Neural cell (in vitro differentiated cells): ENCODE data around the gene ZNF555. TPM values are rescaled to one million over a fixed set of nuclear protein-coding genes. Genes with fewer than 3 reads are reported as not detected.

Experiments
- H2AFZ ChIP-seq: fragments of 200-600, 300-800 bp; sonication (generic), shearing (Covaris generic); 2 replicates; pipeline ENCODE4 v1.6.0; 2014; ENCODE audit warnings: low read depth, mild to moderate bottlenecking, antibody characterized with exemption, low read length, moderate library complexity
- H3F3A ChIP-seq: fragments of 200-600 bp; shearing (Covaris generic); 2 replicates; pipeline ENCODE4 v1.6.1; 2016; ENCODE audit warnings: mild to moderate bottlenecking, moderate library complexity, mixed read lengths, antibody characterized with exemption, low read length; ENCODE audit not compliant: insufficient read depth, poor library complexity, severe bottlenecking
- H3K27ac ChIP-seq: fragments of 200-600, 300-800 bp; sonication (generic), shearing (Covaris generic); 2 replicates; pipeline ENCODE4 v1.5.1; 2014; ENCODE audit warnings: mild to moderate bottlenecking, low read length, moderate library complexity
- H3K27me3 ChIP-seq: fragments of 300-800, 200-600 bp; sonication (generic), shearing (Covaris generic); 2 replicates; pipeline ENCODE4 v1.6.0; 2014; ENCODE audit warnings: mild to moderate bottlenecking, low read depth, low read length, moderate library complexity; ENCODE audit not compliant: insufficient read depth
- H3K36me3 ChIP-seq: fragments of 300-800, 200-600 bp; sonication (generic), shearing (Covaris generic); 2 replicates; pipeline ENCODE4 v1.5.1; 2014; ENCODE audit warnings: mild to moderate bottlenecking, antibody characterized with exemption, low read length, moderate library complexity; ENCODE audit not compliant: insufficient read depth
- H3K4me2 ChIP-seq: fragments of 300-800, 200-600 bp; sonication (generic), shearing (Covaris generic); 2 replicates; pipeline ENCODE4 v1.6.0; 2014; ENCODE audit warnings: mild to moderate bottlenecking, low read length
- H3K4me3 ChIP-seq: fragments of 300-800, 200-600 bp; sonication (generic), shearing (Covaris generic); 2 replicates; pipeline ENCODE4 v1.5.1; 2014; ENCODE audit warnings: mild to moderate bottlenecking, low read length, moderate library complexity
- H3K79me2 ChIP-seq: fragments of 200-600 bp; shearing (Covaris generic); replicated peaks from 2 replicates; pipeline ENCODE4 v1.6.0; 2014; ENCODE audit warnings: mild to moderate bottlenecking, low read length, moderate library complexity; ENCODE audit not compliant: insufficient read depth
- H3K9ac ChIP-seq: fragments of 300-800, 200-600 bp; sonication (generic), shearing (Covaris generic); 2 replicates; pipeline ENCODE4 v1.6.1; 2016; ENCODE audit warnings: mild to moderate bottlenecking, low read length, mixed read lengths
- H3K9me2 ChIP-seq: fragments of 200-600 bp; shearing (Covaris generic); 2 replicates; pipeline ENCODE4 v1.6.1; 2016; ENCODE audit warnings: mild to moderate bottlenecking, low read length, mixed read lengths; ENCODE audit not compliant: insufficient read depth
- H3K9me3 ChIP-seq: fragments of 200-600, 300-800 bp; sonication (generic), shearing (Covaris generic); 2 replicates; pipeline ENCODE4 v1.6.1; 2016; ENCODE audit warnings: mild to moderate bottlenecking, mixed run types, low read length, moderate library complexity, mixed read lengths
- H4K20me1 ChIP-seq: fragments of 200-600 bp; shearing (Covaris generic); 2 replicates; pipeline ENCODE4 v1.6.1; 2016; ENCODE audit warnings: mild to moderate bottlenecking, mixed run types; ENCODE audit not compliant: insufficient read depth
- CTCF ChIP-seq: fragments of 450-650 bp; IDR thresholded peaks from 2 replicates; pipeline ENCODE4 v1.5.1; 2014; ENCODE audit warnings: antibody characterized with exemption, mild to moderate bottlenecking, moderate library complexity; ENCODE audit not compliant: poor library complexity, severe bottlenecking
- EP300 ChIP-seq: fragments of 450-650 bp; conservative IDR thresholded peaks from 2 replicates; pipeline ENCODE4 v1.6.1; 2014; ENCODE audit warnings: antibody characterized with exemption, mild to moderate bottlenecking, moderate library complexity; ENCODE audit not compliant: poor library complexity, severe bottlenecking
- EZH2 ChIP-seq: fragments of 200-600, 300-800 bp; shearing (Covaris generic), sonication (generic); IDR thresholded peaks from 2 replicates; pipeline ENCODE4 v1.6.1; 2014; ENCODE audit warnings: antibody characterized with exemption, low read length, borderline replicate concordance, mild to moderate bottlenecking; ENCODE audit not compliant: insufficient read depth, poor library complexity, severe bottlenecking
- MXI1 ChIP-seq: fragments of 450-650 bp; conservative IDR thresholded peaks from 2 replicates; pipeline ENCODE4 v1.6.1; 2014; ENCODE audit warnings: antibody characterized with exemption, mild to moderate bottlenecking; ENCODE audit not compliant: poor library complexity, severe bottlenecking
- POLR2AphosphoS5 ChIP-seq: IDR thresholded peaks from 2 replicates; pipeline ENCODE4 v1.6.1; 2012
- RAD21 ChIP-seq: fragments of 450-650 bp; conservative IDR thresholded peaks from 2 replicates; pipeline ENCODE4 v1.6.1; 2014; ENCODE audit warnings: antibody characterized with exemption, mild to moderate bottlenecking, moderate library complexity
- REST ChIP-seq: IDR thresholded peaks from 2 replicates; pipeline ENCODE4 v1.6.1; 2012; ENCODE audit warnings: borderline replicate concordance
- SMC3 ChIP-seq: fragments of 450-650 bp; conservative IDR thresholded peaks from 2 replicates; pipeline ENCODE4 v1.6.1; 2014; ENCODE audit warnings: antibody characterized with exemption, mild to moderate bottlenecking, moderate library complexity; ENCODE audit not compliant: poor library complexity
- TAF1 ChIP-seq: IDR thresholded peaks from 2 replicates; pipeline ENCODE4 v1.6.1; 2012; ENCODE audit warnings: low read depth
- polyA plus RNA-seq: library from polyadenylated mRNA; depleted of rRNA; stranded (reverse); fragments of >200 nt; gene quantifications from 2 replicates; pipeline ENCODE4 v1.2.3, GENCODE V29; 2014

The ZNF555 gene
- polyA plus RNA-seq, 1 donor from 2014 or later = 6.5 TPM

GRCh38 chr19:2850256-2850925, 9.1 kb downstream of the ZNF555 start:
- H3F3A ChIP-seq = no peaks in the 10 kb centered on the region
- H3K9me3 ChIP-seq = peaks cover 38% of the 10 kb centered on the region
- H3K27me3 ChIP-seq = no peaks in the 10 kb centered on the region
- no peak overlapping the region for H3K4me2 ChIP-seq
- no peak overlapping the region for H3K27ac ChIP-seq
- H3K79me2 ChIP-seq = peaks cover 6% of the 10 kb centered on the region
- H4K20me1 ChIP-seq = no peaks in the 10 kb centered on the region
- no peak overlapping the region for H3K9ac ChIP-seq
- peaks cover 31% of the 10 kb centered on the region for H3K36me3 ChIP-seq
- no peaks in the 10 kb centered on the region for H3K9me2 ChIP-seq
- no peak for TF ChIP-seq REST
- TF ChIP-seq EP300 = no peak
- no peak for TF ChIP-seq MXI1
- TF ChIP-seq EZH2 = no peak
- TF ChIP-seq TAF1 = no peak
- TF ChIP-seq POLR2AphosphoS5 = no peak
- H2AFZ ChIP-seq = no peak overlapping the region
- no peak overlapping the region for H3K4me3 ChIP-seq

GRCh38 chr19:2852598-2852997, 11.3 kb downstream of the ZNF555 start:
- Histone ChIP-seq H3F3A (no peaks in the 10 kb centered on the region), H3K9me3 (peaks cover 31% of the 10 kb centered on the region), H3K4me2 (no peak overlapping the region), H3K79me2 (peaks cover 6% of the 10 kb centered on the region), H3K27ac (no peak overlapping the region), H3K27me3 (no peaks in the 10 kb centered on the region), H2AFZ (no peak overlapping the region), H3K9ac (no peak overlapping the region), H3K9me2 (no peaks in the 10 kb centered on the region), H4K20me1 (no peaks in the 10 kb centered on the region), H3K4me3 (no peak overlapping the region), H3K36me3 (peaks cover 30% of the 10 kb centered on the region)
- TF ChIP-seq SMC3 = no peak
- TF ChIP-seq RAD21 = no peak
- no peak for TF ChIP-seq EP300
- TF ChIP-seq EZH2 = no peak

GRCh38 chr19:2853015-2853606, 11.8 kb downstream of the ZNF555 start:
- Histone ChIP-seq H3F3A (no peaks in the 10 kb centered on the region), H3K36me3 (peaks cover 30% of the 10 kb centered on the region), H3K4me3 (no peak overlapping the region), H3K79me2 (peaks cover 3% of the 10 kb centered on the region), H3K27me3 (no peaks in the 10 kb centered on the region), H4K20me1 (no peaks in the 10 kb centered on the region), H3K27ac (no peak overlapping the region), H3K9me3 (peaks cover 31% of the 10 kb centered on the region), H2AFZ (no peak overlapping the region), H3K4me2 (no peak overlapping the region), H3K9me2 (no peaks in the 10 kb centered on the region), H3K9ac (no peak overlapping the region)
- TF ChIP-seq EP300 = no peak
- no peak for TF ChIP-seq SMC3
- TF ChIP-seq REST = no peak
- TF ChIP-seq EZH2 = no peak
- TF ChIP-seq MXI1 = no peak
- TF ChIP-seq RAD21 = no peak
- TF ChIP-seq POLR2AphosphoS5 = no peak
- TF ChIP-seq CTCF = no peak
- no peak for TF ChIP-seq TAF1
